ENCODE data around the gene CTIF.

Gene CTIF

DNA sequence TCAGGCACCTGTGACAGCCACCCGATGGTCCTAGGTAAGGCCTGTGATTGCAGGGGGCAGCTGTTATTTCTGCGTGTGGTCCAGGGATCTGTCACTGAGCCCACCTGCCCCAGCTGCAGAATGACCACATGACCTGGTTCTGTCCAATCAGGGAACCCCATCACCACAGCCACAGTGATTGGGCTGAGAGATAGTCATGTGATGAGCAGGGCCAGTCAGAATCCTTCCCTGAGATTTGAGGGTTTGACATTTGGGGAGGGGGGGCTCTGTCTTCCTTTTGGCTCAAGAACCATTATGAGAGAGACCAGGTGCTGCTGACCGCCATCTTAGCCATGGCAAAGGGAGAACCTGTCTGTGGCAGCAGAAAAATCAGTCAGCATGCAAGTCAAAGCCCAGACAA, 264.7 kb downstream of the CTIF start:
- TF ChIP-seq POLR2AphosphoS5 (IDR thresholded peaks at IDR 0.05; ENCODE audit: low read depth, low read length) (no peak), POU2F2 (IDR thresholded peaks at IDR 0.05; ENCODE audit: low read depth, low read length) (no peak), TAF1 (IDR thresholded peaks at IDR 0.05; ENCODE audit: low read depth, low read length) (no peak), PAX5 (IDR thresholded peaks at IDR 0.05; ENCODE audit: insufficient read depth, low read length, severe bottlenecking) (no peak)
- peak; percentile 51 for FAIRE-seq
- DNase-seq (ENCODE audit: insufficient read length, low spot score): no peak

GRCh38 chr18:48803951-48804855, 265.4 kb downstream of the CTIF start:
- DNase-seq (ENCODE audit: insufficient read length, low spot score) (no peak), FAIRE-seq (no peak)
- TF ChIP-seq TAF1 (IDR thresholded peaks at IDR 0.05; ENCODE audit: low read depth, low read length) (no peak), SPI1 (IDR thresholded peaks at IDR 0.05; ENCODE audit: low read depth, low read length) (no peak), POLR2A (IDR thresholded peaks at IDR 0.05; ENCODE audit: low read depth, low read length) (no peak), POLR2AphosphoS5 (IDR thresholded peaks at IDR 0.05; ENCODE audit: low read depth, low read length) (no peak), PAX5 (IDR thresholded peaks at IDR 0.05; ENCODE audit: insufficient read depth, low read length, severe bottlenecking) (no peak), POU2F2 (IDR thresholded peaks at IDR 0.05; ENCODE audit: low read depth, low read length) (no peak)

GRCh38 chr18:48804856-48805610, 266.2 kb downstream of the CTIF start:
- no peak for TF ChIP-seq SPI1 (IDR thresholded peaks at IDR 0.05; ENCODE audit: low read depth, low read length)
- no peak for TF ChIP-seq PAX5 (IDR thresholded peaks at IDR 0.05; ENCODE audit: insufficient read depth, low read length, severe bottlenecking)
- no peak for TF ChIP-seq TAF1 (IDR thresholded peaks at IDR 0.05; ENCODE audit: low read depth, low read length)
- TF ChIP-seq POLR2AphosphoS5 (IDR thresholded peaks at IDR 0.05; ENCODE audit: low read depth, low read length): no peak
- no peak for TF ChIP-seq POU2F2 (IDR thresholded peaks at IDR 0.05; ENCODE audit: low read depth, low read length)
- TF ChIP-seq POLR2A (IDR thresholded peaks at IDR 0.05; ENCODE audit: low read depth, low read length): no peak
- FAIRE-seq (no peak), DNase-seq (ENCODE audit: insufficient read length, low spot score) (no peak)

- DNase-seq (ENCODE audit: insufficient read length, low spot score): no peak
- no peak for FAIRE-seq
- no peak for TF ChIP-seq PAX5 (IDR thresholded peaks at IDR 0.05; ENCODE audit: insufficient read depth, low read length, severe bottlenecking)
- TF ChIP-seq TAF1 (IDR thresholded peaks at IDR 0.05; ENCODE audit: low read depth, low read length): no peak
- TF ChIP-seq POLR2AphosphoS5 (IDR thresholded peaks at IDR 0.05; ENCODE audit: low read depth, low read length): no peak
- TF ChIP-seq SPI1 (IDR thresholded peaks at IDR 0.05; ENCODE audit: low read depth, low read length): no peak
- TF ChIP-seq POU2F2 (IDR thresholded peaks at IDR 0.05; ENCODE audit: low read depth, low read length): no peak
- TF ChIP-seq POLR2A (IDR thresholded peaks at IDR 0.05; ENCODE audit: low read depth, low read length): no peak
These were observed 267.1 kb downstream of the CTIF start for GRCh38 chr18:48805826-48806535.

DNA sequence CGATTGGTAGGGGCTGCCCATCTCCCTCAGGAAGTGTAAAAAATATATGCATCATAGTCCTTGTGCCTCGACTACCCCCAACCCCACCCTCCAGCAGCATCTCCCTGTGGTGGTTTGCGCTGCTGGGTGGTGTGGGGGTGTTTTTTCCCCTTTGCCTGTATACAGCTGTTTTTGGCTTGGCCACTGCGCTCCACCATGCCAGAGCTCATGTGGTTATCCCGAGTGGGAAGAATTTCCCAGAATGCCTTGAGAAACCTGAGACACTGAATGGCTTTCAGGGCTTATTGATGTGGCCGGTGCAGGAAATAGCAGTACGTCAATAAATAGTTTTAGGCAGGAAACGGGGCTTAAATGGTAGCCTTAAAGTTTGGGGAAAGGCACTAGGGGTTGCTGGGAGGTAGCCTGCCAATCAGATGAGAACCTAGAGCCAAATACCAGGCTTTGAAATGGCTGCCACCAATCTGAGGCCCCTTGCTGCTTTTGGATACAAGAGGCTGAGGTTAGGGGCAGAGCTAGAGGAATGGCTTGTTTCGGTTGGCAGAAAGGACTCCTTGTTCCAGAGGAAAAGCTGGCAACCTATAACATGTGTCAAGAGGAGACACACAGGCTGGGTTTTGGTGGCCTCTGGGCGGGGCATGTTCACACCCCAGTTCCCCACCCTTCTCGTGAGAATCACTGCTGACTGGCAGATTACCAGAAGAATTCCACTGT, 267.9 kb downstream of the CTIF start:
- TF ChIP-seq POLR2AphosphoS5 (IDR thresholded peaks at IDR 0.05; ENCODE audit: low read depth, low read length): no peak
- TF ChIP-seq POU2F2 (IDR thresholded peaks at IDR 0.05; ENCODE audit: low read depth, low read length): no peak
- TF ChIP-seq PAX5 (IDR thresholded peaks at IDR 0.05; ENCODE audit: insufficient read depth, low read length, severe bottlenecking): no peak
- no peak for TF ChIP-seq SPI1 (IDR thresholded peaks at IDR 0.05; ENCODE audit: low read depth, low read length)
- TF ChIP-seq TAF1 (IDR thresholded peaks at IDR 0.05; ENCODE audit: low read depth, low read length): no peak
- TF ChIP-seq POLR2A (IDR thresholded peaks at IDR 0.05; ENCODE audit: low read depth, low read length): no peak
- DNase-seq (ENCODE audit: insufficient read length, low spot score) (no peak), FAIRE-seq (no peak)

DNA sequence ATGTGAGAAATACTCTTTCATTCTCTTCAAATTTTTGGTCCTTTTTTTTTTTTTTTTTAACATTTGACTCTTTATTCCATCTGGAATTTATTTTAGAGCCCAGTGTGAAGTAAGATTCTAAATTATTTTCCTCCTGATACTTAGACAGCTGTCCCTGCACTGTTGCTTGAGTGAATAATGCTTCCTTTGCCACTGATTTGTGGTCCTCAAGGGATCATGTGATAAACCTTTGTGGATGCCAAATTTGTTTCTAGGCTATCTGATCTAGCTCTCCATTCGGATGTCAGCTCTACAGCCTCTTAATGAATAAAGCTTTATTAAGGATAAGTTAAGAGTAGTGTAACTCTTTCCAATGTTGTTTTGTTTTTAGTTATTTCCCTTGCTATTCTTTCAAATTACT, 269.6 kb downstream of the CTIF start:
- no peak for DNase-seq (ENCODE audit: insufficient read length, low spot score)
- TF ChIP-seq SPI1 (IDR thresholded peaks at IDR 0.05; ENCODE audit: low read depth, low read length) (no peak), TAF1 (IDR thresholded peaks at IDR 0.05; ENCODE audit: low read depth, low read length) (no peak), POU2F2 (IDR thresholded peaks at IDR 0.05; ENCODE audit: low read depth, low read length) (no peak), POLR2AphosphoS5 (IDR thresholded peaks at IDR 0.05; ENCODE audit: low read depth, low read length) (no peak), POLR2A (IDR thresholded peaks at IDR 0.05; ENCODE audit: low read depth, low read length) (no peak), PAX5 (IDR thresholded peaks at IDR 0.05; ENCODE audit: insufficient read depth, low read length, severe bottlenecking) (no peak)
- FAIRE-seq: no peak

DNA sequence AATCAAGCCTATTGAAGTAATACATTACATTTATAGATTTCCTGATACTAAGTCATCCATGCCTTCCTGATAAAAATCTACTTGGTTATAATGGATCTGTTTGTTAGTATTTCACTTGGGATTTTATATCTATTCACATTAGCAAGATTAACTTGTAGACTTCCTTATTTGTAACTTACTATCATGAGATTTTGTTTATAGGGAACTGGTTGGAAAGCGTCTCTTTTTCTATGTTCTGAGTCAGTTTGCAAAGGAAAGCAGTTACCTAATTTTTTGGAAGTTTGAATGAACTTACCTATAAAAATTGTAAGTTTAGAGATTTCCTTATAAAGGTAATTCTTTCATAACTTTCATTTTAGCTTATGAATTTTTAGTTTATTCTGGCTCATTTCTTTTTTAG, 270.5 kb downstream of the CTIF start:
- no peak for DNase-seq (ENCODE audit: insufficient read length, low spot score)
- FAIRE-seq: no peak
- TF ChIP-seq POLR2AphosphoS5 (IDR thresholded peaks at IDR 0.05; ENCODE audit: low read depth, low read length): no peak
- TF ChIP-seq POU2F2 (IDR thresholded peaks at IDR 0.05; ENCODE audit: low read depth, low read length): no peak
- TF ChIP-seq SPI1 (IDR thresholded peaks at IDR 0.05; ENCODE audit: low read depth, low read length): no peak
- no peak for TF ChIP-seq TAF1 (IDR thresholded peaks at IDR 0.05; ENCODE audit: low read depth, low read length)

DNA sequence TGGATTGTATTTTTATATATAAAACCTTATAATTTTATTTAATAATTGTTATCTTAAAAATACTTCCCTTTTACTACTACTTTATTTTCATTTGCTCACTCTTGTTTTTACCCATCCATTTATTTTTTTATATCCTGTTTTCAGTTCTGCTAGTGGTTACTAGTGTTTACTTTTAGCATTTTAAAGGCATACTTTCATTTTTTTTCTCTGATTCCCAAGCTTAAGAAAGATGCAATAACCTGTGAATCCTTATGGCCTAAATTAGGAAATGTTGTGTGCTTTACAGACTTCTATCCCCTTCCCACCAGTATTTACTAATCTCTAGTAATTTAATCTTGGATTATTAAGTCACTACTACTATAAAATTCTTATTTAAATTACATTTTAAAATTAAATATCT, 272.0 kb downstream of the CTIF start:
- FAIRE-seq (no peak), DNase-seq (ENCODE audit: insufficient read length, low spot score) (no peak)
- TF ChIP-seq SPI1 (IDR thresholded peaks at IDR 0.05; ENCODE audit: low read depth, low read length) (no peak), PAX5 (IDR thresholded peaks at IDR 0.05; ENCODE audit: insufficient read depth, low read length, severe bottlenecking) (no peak), TAF1 (IDR thresholded peaks at IDR 0.05; ENCODE audit: low read depth, low read length) (no peak), POU2F2 (IDR thresholded peaks at IDR 0.05; ENCODE audit: low read depth, low read length) (no peak), POLR2A (IDR thresholded peaks at IDR 0.05; ENCODE audit: low read depth, low read length) (no peak), POLR2AphosphoS5 (IDR thresholded peaks at IDR 0.05; ENCODE audit: low read depth, low read length) (no peak)

All from GM12891 (cell line).